ENCODE measurements around the gene TMEM260. TPM values are rescaled to one million over a fixed set of nuclear protein-coding genes. Genes with fewer than 3 reads are reported as not detected.
"Not testable (repeated sequence)": the region's sequence is repeated elsewhere in the genome, so short reads cannot be mapped to it uniquely, and the experiment has no call there.

The TMEM260 gene
- total RNA-seq, 1 donor from 2014 or later = 14.7 TPM

DNA sequence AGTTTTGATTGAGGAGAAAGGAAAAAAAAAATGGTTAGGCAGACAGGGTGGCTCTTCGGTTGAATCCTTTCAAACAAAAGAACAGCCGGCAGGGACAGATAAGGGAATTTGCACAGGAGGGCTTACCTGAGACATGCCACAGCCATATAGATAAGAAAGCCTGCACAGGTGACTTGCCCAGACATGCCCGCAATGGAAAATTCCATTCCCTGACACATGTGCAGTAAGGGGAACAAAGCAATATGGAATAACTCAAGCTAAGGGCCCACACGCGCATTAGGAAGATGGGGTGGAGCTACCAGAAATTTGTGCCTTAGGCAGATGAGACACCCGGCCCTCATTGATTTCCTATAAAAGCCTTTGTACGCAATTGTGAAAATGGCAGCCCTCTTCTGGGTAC is 86.7 kb downstream of the TMEM260 start:
- Mint-ChIP-seq H3K4me1 (no peaks in the 10 kb centered on the region), H3K9me3 (peaks cover 19% of the 10 kb centered on the region), H3K4me3 (no peak overlapping the region), H3K36me3 (ENCODE audit: low read depth) (no peaks in the 10 kb centered on the region), H3K27me3 (no peaks in the 10 kb centered on the region), H3K27ac (no peak overlapping the region)
- intact Hi-C loops (cut with micrococcal nuclease) = no loop called here
- DNase-seq = no peak

DNA sequence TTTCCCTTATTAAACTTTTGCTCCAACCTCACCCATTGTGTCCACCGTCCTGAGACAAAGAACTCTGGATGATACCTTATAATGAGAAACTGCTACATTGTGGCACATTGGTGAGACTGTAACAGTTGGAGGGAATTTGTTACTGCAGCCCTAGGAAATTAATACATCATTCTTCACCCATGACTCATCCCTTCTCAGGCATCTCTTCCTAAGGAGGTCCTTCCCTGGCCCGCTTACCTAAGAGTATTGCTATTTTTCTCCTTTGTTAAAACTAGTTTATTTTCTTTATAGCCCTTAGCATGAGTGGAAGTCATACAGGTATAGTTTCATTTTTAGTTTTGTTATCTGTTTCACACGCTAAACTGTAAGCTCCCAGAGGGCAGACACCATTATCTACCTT is 87.1 kb downstream of the TMEM260 start:
- no peak overlapping the region for H3K27ac Mint-ChIP-seq
- H3K36me3 Mint-ChIP-seq (ENCODE audit: low read depth) = no peaks in the 10 kb centered on the region
- no peaks in the 10 kb centered on the region for H3K27me3 Mint-ChIP-seq
- DNase-seq = no peak
- no peaks in the 10 kb centered on the region for H3K4me1 Mint-ChIP-seq
- H3K4me3 Mint-ChIP-seq = no peak overlapping the region
- intact Hi-C loops (cut with micrococcal nuclease) = no loop called here
- peaks cover 19% of the 10 kb centered on the region for H3K9me3 Mint-ChIP-seq

DNA sequence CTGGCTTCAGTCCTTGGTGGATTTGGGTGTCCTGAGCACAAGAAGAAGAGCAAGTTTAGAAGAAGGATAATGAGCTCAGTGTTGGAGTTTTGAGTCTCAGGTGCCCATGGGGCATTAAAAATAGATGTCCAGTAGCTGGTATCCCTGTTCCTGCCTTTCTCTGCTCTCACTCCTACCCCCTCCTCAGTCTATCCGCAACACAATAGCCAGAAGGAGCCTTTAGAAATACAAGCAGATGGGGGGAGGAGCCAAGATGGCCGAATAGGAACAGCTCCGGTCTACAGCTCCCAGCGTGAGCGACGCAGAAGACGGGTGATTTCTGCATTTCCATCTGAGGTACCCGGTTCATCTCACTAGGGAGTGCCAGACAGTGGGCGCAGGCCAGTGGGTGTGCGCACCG is 87.7 kb downstream of the TMEM260 start:
- H3K9me3 Mint-ChIP-seq = peaks cover 19% of the 10 kb centered on the region
- H3K4me1 Mint-ChIP-seq; DNase-seq; H3K27me3 Mint-ChIP-seq; H3K36me3 Mint-ChIP-seq (ENCODE audit: low read depth); H3K27ac Mint-ChIP-seq; H3K4me3 Mint-ChIP-seq; intact Hi-C loops (cut with micrococcal nuclease): not testable (repeated sequence)

DNA sequence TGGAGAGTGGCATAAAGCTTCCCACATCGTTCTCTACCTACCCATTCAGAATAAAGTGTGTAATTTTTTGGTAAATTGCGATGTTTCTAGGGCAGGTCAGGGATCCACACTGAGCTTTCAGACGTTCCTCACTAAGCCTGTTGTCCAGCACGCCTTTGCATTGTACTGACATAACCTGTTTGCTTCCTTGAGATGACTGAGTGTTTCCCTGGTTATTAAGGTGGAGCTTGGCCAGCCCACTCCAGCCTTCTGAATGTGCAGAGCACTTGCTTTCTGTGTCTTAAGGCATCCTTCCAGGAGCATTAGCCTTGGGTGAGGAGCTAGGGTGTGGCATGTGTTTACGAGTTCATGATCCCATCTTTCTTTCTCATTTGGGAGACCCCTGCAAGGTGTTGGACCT is 96.4 kb downstream of the TMEM260 start:
- intact Hi-C loops (cut with micrococcal nuclease) = no loop called here
- H3K36me3 Mint-ChIP-seq (ENCODE audit: low read depth) = no peaks in the 10 kb centered on the region
- H3K4me3 Mint-ChIP-seq = no peak overlapping the region
- peaks cover 4% of the 10 kb centered on the region for H3K9me3 Mint-ChIP-seq
- no peak for DNase-seq
- no peak overlapping the region for H3K27ac Mint-ChIP-seq
- no peaks in the 10 kb centered on the region for H3K27me3 Mint-ChIP-seq
- no peaks in the 10 kb centered on the region for H3K4me1 Mint-ChIP-seq

DNA sequence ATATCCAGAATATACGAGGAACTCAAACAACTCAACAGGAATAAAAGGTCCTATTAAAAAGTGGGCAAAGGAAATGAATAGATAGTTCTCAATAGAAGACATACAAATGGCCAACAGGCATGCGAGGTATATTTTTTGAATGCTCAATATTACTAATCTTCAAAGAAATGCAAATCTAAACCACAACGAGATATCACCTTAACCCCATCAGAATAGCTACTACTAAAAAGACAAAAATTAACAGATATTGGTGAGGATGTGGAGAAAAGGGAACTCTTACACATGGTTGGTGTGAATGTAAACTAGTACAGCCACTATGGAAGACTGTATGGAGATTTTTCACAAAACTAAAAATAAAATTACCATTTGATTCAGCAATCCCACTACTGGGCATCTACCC is 99.2 kb downstream of the TMEM260 start:
- H3K9me3 Mint-ChIP-seq = peaks cover under 1% of the 10 kb centered on the region
- H3K4me3 Mint-ChIP-seq = no peak overlapping the region
- intact Hi-C loops (cut with micrococcal nuclease) = no loop called here
- H3K4me1 Mint-ChIP-seq = no peaks in the 10 kb centered on the region
- DNase-seq = no peak
- peaks cover 2% of the 10 kb centered on the region for H3K27me3 Mint-ChIP-seq
- no peak overlapping the region for H3K27ac Mint-ChIP-seq
- H3K36me3 Mint-ChIP-seq (ENCODE audit: low read depth) = no peaks in the 10 kb centered on the region

DNA sequence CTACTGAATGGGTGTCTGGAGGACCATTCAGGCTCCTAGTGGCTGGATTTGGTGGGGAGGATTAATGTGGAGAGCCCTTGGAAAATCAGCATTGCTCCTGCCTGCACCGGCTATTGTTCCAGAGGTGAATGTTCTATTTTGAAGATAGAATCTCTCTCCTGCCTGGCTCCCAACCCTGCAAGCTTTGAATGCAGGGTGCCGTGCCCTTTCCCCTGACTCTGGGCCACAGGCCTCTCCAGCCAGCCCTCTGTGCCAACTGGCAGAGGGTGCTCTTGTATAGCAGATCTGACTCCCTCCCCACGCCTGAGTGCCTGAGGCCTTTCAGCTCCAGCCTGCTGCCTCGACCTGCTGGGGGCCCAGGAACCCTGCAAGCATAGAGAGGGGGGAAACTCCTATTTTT is 106.8 kb downstream of the TMEM260 start:
- DNase-seq = no peak
- intact Hi-C loops (cut with micrococcal nuclease) = no loop called here
- no peaks in the 10 kb centered on the region for H3K36me3 Mint-ChIP-seq (ENCODE audit: low read depth)
- no peak overlapping the region for H3K27ac Mint-ChIP-seq
- no peaks in the 10 kb centered on the region for H3K9me3 Mint-ChIP-seq
- no peaks in the 10 kb centered on the region for H3K4me1 Mint-ChIP-seq
- H3K4me3 Mint-ChIP-seq = no peak overlapping the region
- peaks cover 2% of the 10 kb centered on the region for H3K27me3 Mint-ChIP-seq

DNA sequence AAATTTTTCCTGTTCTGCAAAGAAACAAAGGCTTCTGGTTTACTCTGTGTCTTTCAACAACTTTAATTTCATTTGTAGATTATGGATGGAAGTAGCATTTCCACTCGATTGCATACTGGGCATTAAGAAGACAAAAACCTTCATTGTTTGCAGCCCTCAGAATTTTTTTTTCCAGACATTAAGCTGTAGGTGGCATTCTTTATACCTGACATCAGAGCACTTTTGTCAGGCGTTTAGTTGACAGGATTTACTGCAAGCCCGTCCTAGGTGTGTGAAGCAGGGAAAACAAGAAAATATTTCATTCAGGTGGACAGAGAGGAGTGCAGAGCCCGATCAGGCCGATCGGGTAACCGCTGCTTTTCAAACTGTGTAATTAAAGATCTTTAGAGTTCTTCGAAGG is 107.5 kb downstream of the TMEM260 start:
- intact Hi-C loops (cut with micrococcal nuclease) = no loop called here
- H3K4me1 Mint-ChIP-seq = no peaks in the 10 kb centered on the region
- H3K27me3 Mint-ChIP-seq = peaks cover 2% of the 10 kb centered on the region
- no peak overlapping the region for H3K27ac Mint-ChIP-seq
- no peaks in the 10 kb centered on the region for H3K9me3 Mint-ChIP-seq
- H3K36me3 Mint-ChIP-seq (ENCODE audit: low read depth) = no peaks in the 10 kb centered on the region
- H3K4me3 Mint-ChIP-seq = no peak overlapping the region
- no peak for DNase-seq

DNA sequence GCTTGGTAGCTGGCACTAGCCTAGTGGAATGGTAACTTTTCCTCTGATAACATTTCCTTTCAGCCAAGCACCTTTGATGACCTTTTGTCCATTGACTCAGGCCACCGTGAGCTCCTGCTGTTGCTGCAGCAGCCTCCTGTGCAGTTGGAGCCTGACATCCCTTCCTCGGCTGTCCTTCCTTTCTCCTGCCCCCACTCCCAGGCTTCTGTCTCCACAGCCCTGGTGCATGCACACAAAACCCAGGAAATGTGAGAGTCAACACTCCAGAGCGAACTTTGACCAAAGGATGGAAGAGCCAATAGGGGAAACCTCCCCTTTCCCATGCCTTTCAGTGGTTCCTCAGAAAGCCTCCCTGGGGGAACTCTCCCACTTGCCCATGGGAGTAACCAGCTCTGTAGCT is 115.0 kb downstream of the TMEM260 start:
- Mint-ChIP-seq H3K4me3 (no peak overlapping the region), H3K36me3 (ENCODE audit: low read depth) (no peaks in the 10 kb centered on the region), H3K9me3 (no peaks in the 10 kb centered on the region), H3K27ac (no peak overlapping the region), H3K27me3 (no peaks in the 10 kb centered on the region), H3K4me1 (no peaks in the 10 kb centered on the region)
- no peak for DNase-seq
- intact Hi-C loops (cut with micrococcal nuclease) = no loop called here

DNA sequence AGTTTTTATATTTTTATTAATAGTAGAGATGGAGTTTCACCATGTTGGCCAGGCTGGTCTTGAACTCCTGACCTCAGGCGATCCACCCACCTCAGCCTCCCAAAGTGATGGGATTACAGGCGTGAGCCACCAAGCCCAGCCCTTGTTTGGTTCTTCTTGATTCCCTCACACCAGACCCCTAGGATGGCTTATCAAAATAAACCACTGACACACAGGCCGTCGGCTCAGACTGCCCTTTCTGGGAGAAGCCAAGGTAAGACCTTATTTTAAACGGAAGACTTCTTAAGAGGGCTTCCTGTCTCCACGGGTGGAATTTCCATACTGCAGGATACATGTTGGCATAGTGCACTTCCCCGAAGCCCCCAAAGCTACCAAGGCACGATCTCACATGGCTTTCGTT is 115.6 kb downstream of the TMEM260 start:
- H3K4me3 Mint-ChIP-seq; intact Hi-C loops (cut with micrococcal nuclease); H3K27me3 Mint-ChIP-seq; H3K9me3 Mint-ChIP-seq; H3K36me3 Mint-ChIP-seq (ENCODE audit: low read depth); H3K27ac Mint-ChIP-seq; DNase-seq; H3K4me1 Mint-ChIP-seq: not testable (repeated sequence)

Other genes starting within 250 kb of the TMEM260 start
- not detected in 2 replicates for gene OTX2, start 230.7 kb downstream of the TMEM260 start, total RNA-seq

All from activated CD4-positive, alpha-beta T cell treated with anti-CD3 and anti-CD28 coated beads, Interleukin-2, amount 10 ng/mL, durations not matched to agents 24 days and 14 days (primary cell).